LNCaP clone FGC (cell line): ENCODE data around the gene TENM4.

Experiments used
- DNase-seq: peaks from one replicate; pipeline ENCODE4 v3.0.0-alpha.2; 2011; ENCODE audit warnings: low read depth
- H3K4me3 ChIP-seq: 2 replicates; pipeline ENCODE4 v1.5.1; 2011; ENCODE audit warnings: mild to moderate bottlenecking, low read depth, low read length, control low read depth
- CTCF ChIP-seq: IDR thresholded peaks from 2 replicates; pipeline ENCODE4 v1.5.1; 2012; ENCODE audit warnings: mild to moderate bottlenecking; ENCODE audit not compliant: control insufficient read depth, insufficient read depth; ENCODE audit errors: extremely low read depth

Gene TENM4

DNA sequence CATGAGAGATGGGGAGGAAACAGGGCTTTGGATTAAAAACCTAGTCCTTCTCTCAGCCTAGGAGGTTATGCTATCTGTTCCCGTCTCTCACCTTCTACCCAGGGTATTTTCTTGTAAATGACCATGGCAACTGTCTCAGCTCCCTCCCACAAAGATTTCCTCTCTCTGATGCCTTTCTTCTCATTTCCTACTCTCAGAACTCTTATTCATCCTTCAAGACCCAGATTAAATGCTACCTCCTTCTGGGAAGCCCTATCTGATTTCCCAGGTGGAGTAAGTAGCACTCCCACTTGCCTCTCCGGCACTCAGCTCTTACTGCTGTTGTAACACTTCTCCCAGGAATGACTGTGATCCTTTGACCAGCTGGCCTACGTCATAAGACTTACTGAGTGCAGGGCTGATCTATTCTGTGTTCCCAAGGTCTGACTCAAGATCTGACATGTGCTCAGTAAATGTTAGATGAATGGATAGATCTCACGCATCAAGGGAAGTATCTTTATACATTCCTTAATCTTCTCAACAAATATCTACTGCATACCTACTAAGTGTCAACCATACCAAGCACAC lies 175.0 kb downstream of the TENM4 start:
- TF ChIP-seq CTCF: no peak
- H3K4me3 ChIP-seq: no peak overlapping the region
- no peak for DNase-seq

- no peak for TF ChIP-seq CTCF
- H3K4me3 ChIP-seq: no peak overlapping the region
- DNase-seq: no peak
Observed at GRCh38 chr11:79264284-79264683, 176.5 kb downstream of the TENM4 start.

DNA sequence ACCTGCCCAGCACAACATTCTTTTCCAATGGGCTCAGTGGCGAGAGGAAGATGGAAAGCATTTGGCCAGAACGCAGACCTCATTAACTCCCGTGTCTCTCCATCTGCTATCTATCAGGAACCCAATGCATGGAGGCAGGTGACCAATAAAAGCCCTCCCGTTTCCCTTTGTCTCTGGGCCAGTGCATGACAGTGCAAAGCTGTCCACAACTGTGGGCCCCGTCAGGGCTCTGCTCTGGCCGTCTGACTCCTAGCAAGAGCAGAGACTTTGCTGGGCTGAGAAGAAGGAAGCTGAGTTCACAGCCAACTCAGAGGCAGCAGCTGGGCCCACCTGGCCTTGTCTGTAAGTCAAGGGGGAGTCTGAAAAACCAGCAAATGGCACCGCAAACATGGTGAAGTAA lies 177.8 kb downstream of the TENM4 start:
- TF ChIP-seq CTCF: no peak
- DNase-seq: no peak

GRCh38 chr11:79262221-79262620 lies 178.6 kb downstream of the TENM4 start:
- TF ChIP-seq CTCF: no peak
- no peak overlapping the region for H3K4me3 ChIP-seq
- no peak for DNase-seq

More for the DNA sequence above, 177.8 kb downstream of the TENM4 start:
- H3K4me3 ChIP-seq: no peak overlapping the region

- no peak for DNase-seq
- TF ChIP-seq CTCF: no peak
- H3K4me3 ChIP-seq: no peak overlapping the region
Observed at GRCh38 chr11:79261684-79262083, 179.1 kb downstream of the TENM4 start.

DNA sequence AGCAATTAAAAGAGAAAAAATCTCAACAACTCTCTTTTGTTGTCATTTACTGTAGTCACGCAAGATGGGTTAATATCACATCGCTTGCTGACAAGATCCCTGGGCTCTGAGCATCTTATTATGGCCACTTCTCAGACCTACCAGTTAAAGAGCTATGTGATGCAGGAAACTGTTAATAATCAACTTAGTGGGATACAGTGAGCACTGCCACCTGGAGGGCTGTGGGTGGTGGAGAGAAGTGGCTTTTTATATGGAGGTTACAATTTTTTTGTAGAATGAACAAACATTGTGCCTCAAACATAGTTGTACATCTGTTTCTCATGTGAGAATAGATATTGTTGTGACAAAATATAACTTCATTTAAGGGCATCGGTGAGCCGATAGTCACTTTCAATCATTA lies 181.0 kb downstream of the TENM4 start:
- no peak for DNase-seq
- no peak overlapping the region for H3K4me3 ChIP-seq
- 0 out of 2 replicates have a peak, but pooled peaks have one; percentile 31 for TF ChIP-seq CTCF

GRCh38 chr11:79258576-79258975 lies 182.3 kb downstream of the TENM4 start:
- no peak overlapping the region for H3K4me3 ChIP-seq
- no peak for TF ChIP-seq CTCF
- no peak for DNase-seq
